NCI-H446 (cell line): ENCODE measurements around the gene OGFOD3.
"Not testable (repeated sequence)": the region's sequence is repeated elsewhere in the genome, so short reads cannot be mapped to it uniquely, and the experiment has no call there.

Experiments used
- DNase-seq, 2 experiments: peaks; one replicate each; lab custom pipeline; 2025; lab: John Stamatoyannopoulos, UW

Gene OGFOD3

DNA sequence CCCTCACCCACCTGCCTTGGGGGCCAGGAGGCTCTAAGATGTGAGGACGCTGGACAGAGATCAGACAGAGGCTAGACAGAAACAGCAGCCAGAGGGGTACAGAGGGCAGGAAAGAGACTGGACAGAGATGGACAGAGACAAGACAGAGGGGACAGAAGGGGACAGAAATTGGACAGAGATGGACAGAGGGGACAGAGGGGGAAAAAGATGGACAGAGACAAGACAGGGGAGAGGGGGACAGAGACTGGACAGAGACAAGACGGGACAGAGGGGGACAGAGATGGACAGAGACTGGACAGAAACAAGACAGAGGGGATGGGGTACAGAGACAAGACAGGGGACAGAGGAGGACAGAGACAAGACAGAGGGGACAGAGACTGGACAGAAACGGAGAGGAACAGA, 30.7 kb downstream of the OGFOD3 start:
- DNase-seq: no peak

DNA sequence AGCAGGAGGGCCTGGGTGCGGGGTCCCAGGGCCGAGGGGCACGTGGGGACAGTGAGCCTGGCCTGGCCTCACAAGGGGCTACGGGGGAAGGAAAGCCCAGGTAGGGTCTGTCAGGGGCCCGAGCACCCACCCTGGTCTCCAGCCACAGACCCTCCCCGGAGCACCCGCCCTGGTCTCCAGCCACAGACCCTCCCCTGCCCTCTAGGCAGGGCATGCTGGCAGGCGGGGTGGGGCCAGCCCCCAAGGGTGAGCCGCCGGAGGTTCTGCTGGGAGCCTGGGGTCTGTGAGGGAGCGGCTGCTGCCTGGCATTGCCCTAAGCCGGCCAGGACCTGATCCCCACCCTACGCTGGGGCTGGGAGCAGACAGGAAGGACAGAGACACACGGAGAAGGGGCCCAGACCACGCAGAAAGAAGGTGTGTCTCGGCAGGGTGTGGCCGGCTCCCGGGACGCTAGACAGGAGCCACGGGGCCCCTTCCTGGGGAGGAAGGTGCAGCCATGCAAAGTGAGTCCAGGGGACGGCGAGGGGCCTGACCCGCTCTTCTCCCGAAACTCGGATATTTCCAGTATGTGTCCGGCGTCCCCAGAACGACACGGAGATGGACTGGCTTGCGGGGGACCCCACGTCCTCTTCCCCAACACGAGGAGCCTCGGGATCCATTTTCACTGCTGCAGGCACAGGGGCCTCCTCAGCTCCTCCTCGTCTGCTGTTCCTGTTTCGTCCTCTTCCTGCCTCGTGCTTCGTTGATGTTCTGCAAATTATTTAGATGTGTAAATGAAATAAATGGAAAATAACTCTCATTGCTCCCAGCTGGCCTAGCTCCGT, 31.3 kb downstream of the OGFOD3 start:
- no peak for DNase-seq

DNA sequence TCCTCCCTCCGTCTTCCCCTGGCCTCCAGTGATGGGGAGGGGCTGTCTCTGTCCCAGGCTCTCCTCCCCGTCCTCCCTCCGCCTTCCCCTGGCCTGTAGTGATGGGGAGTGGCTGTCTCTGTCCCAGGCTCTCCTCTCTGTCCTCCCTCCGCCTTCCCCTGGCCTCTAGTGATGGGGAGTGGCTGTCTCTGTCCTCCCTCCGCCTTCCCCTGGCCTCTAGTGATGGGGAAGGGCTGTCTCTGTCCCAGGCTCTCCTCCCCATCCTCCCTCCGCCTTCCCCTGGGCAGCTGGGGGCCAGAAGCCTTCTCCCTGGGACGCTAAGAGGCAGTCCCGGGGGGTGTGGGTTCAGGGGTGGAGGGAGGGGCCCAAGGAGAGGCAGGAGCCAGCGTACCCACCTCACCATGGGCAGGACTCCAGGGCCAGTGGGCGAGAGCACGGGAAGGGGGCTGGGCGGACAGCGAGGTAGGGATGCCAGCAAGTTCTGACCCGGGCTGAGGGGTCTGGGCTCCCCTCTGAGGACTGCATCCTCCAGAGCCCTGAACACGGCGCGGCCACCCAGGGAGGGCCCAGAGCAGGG, 32.0 kb downstream of the OGFOD3 start:
- no peak for DNase-seq

DNA sequence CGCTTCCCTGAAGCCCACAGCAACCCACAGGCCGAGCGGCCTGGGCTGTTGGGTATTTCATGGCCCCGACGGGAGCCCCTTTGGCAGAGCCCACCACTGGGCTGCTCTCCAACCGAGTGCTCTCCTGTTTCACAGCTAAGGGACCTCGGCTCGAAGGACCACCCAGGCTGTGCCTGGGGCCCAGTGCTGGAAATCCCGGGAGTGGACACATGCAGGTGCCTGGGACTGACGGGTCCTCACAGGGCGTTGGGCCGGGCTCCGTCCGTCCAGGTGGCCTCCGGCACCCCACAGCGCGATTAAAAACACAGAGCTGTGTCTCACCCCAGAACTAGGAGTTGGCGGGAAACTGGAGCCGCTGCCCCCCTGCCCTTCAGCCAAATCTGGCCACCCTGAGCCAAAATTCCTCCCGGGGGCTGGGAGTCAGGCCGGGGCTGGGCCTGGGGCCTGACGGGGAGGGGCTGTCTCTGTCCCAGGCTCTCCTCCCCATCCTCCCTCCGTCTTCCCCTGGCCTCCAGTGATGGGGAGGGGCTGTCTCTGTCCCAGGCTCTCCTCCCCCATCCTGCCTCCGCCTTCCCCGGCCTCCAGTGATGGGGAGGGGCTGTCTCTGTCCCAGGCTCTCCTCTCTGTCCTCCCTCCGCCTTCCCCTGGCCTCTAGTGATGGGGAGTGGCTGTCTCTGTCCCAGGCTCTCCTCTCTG, 32.7 kb downstream of the OGFOD3 start:
- DNase-seq: no peak

DNA sequence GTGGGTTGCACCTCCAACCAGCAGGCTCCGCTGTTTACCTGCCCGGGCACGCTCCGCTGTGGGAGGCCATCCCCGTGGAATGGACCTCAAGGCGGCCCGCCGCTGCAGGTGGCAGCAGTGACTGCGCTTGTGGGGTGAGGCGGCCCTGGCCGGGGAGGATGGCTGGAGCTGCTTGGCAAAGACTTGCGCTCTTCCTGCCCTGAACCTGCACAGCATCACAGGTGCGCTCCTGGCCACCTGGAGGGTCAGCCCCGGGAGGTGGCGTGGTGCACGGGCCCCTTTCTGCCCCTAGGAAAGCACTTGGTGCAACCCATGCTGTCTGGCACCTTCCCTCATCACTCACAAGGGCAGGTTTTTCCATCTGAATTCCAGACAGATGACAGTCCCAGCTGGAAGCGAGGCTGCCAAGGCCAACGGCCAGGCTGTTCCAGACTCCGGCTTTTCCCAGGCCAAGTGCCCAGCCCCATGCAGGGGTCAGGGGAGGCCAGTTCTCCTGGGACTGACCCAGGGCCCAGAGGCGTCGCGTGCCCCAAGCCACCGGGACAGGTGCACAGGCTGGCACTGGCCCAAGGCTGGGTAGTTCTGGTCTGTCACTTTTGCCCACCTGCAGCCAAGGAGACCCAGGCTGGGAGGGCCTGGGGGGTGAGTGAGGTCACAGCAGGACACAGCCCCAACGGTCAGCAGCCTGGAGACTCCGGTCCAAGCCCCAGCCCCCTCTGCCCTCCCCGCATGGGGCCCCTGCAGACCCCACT, 33.5 kb downstream of the OGFOD3 start:
- no peak for DNase-seq

DNA sequence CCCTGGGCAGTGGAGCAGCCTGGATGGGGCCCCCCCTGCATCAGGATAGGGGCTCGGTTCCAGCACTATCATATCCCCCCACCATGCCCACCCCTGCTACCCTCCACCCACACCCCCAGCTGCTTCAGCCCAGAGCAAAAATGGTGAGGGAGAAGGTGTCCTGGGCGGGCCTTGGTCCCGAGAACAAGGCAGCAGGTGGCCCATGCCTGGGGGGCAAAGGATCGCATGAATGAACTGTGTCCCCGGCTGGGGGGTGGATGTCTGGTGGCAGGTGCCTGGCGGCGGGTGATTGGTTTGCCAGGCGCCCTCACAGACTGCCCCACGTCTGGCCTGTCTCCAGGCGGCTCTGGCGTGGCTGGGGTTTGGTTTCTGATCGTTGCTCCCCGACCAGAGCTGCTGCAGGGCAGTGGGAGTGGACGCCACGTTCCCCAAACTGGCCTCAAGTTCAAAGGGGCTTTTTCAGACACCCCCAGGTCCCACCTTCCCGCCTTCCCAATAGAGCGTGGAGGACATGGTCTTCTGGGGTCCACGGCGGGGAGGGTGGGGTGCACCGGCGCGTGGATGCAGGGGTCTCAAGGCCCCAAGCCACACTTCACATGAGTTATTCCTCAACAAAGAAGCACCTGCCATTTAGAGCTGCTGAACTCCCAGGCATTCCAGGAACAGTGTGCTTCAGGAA, 34.2 kb downstream of the OGFOD3 start:
- DNase-seq: no peak

DNA sequence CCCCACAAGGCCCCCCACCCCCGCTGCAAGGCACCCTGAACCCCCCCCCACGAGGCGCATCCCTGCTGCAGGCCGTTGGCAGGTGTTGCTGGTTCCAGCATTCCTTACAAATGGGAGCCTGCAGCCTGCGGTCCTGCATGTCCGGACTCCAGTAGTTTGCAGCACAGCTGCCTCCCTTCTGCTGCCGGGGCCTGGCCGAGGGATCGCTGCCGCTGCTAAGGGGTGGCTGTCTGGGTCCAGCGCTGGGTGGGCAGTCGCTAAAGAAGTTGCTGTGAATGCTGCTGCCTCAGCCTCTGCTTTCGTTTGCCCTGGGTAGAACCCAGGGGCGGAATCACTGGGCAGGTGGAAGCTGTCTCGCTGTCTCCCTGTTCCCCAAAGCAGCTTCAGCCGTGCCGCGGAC, 35.0 kb downstream of the OGFOD3 start:
- DNase-seq: no peak

DNA sequence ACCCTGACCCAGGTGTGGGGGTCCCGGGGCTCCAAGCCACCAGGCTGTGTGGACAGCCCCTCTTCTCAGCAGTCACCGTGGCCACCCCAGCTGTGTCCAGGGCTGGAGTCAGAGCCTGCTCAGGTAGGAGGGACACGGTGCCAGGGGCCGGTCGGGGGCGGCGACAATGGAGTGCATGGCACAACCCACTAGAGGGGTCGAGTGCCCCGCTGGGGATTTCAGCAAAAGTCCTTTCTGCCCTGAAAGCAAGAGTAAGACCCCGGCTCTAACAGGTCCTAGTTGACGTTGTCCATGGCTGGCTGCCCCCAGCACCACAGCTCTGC, 35.5 kb downstream of the OGFOD3 start:
- no peak for DNase-seq

DNA sequence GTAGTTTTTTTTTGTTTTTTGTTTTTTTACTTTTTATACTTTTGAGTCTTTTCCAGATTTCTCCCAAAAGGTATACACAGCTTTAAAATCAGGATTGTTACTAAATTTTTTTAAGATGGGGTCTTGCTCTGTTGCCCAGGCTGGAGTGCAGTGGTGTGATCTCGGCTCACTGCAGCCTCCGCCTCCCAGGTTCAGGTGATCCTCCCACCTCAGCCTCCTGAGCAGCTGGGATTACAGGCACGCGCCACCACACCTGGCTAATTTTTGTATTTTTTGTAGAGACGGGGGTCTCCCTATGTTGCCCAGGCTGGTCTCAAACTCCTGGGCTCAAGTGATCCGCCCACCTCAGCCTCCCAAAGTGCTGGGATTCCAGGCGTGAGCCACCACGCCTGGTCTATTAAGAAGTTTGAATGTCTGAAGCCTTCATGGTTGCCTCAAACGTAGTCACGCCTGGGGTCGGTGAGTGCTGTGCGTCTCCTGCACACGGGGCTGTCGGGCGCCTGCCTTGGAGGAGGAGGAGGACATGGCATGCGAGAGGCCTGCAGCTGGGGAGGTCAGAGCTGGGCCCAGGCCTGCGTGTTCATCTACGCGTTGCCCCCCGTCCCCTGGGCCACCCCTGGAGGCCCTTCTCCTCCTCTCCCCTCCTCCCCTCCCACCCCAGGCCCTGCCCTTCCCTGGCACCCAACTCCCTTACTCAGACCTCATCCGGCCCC, 36.0 kb downstream of the OGFOD3 start:
- DNase-seq: not testable (repeated sequence)

DNA sequence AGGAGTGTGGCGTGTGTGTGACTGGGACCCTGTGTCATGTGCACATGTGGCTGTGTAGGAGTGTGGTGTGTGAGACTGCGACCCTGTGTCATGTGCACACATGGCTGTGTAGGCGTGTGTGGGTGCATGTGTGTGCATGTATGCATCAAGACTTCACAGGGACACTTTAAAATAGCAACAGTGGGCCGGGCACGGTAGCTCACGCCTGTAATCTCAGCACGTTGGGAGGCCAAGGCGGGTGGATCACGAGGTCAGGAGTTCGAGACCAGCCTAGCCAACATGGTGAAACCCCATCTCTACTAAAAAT, 36.7 kb downstream of the OGFOD3 start:
- not testable (repeated sequence) for DNase-seq

DNA sequence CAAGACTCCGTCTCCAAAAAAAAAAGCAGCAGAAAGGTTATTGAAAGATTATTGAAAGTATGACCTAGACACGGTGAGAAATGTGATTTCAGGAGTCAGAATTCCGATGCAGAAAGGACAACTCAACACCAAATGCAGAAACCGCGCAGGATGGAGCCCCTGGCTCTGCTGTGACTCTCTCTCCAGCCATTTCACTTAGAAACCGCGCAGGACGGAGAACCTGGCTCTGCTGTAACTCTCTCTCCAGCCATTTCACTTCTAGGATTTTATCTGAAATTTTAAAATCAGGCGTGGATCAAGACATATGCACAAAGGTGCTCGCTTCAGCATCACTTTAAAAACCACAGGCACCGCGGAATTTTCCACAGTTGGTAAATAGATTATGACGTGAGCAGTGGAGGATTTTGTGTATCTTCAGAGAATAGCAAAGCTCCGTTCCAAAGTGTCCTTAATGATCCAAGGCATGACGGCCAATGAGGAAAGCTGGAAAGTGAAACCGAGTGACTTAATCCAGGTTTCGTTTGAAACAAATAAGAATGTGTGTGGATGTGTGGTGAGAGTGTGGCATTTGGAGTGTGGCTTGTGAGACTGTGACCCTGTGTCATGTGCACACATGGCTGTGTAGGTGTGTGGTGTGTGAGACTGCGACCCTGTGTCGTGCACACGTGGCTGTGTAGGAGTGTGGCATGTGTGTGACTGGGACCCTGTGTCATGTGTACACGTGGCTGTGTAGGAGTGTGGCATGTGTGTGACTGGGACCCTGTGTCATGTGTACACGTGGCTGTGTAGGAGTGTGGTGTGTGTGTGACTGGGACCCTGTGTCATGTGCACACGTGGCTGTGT, 37.3 kb downstream of the OGFOD3 start:
- no peak for DNase-seq

DNA sequence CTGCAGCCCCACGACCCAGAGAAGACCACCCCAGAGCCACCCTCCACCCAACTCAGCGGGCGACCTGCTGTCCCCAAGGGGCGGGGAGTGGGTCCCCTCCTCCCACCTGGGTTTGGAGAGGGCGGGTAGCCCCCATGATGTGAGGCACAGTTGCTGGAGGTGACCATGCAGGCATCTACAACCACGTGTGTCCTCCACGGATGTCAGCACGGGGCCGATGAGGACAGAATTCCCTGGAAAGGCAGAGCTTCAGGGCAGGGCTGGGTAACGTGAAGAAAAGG, 39.7 kb downstream of the OGFOD3 start:
- DNase-seq: no peak

DNA sequence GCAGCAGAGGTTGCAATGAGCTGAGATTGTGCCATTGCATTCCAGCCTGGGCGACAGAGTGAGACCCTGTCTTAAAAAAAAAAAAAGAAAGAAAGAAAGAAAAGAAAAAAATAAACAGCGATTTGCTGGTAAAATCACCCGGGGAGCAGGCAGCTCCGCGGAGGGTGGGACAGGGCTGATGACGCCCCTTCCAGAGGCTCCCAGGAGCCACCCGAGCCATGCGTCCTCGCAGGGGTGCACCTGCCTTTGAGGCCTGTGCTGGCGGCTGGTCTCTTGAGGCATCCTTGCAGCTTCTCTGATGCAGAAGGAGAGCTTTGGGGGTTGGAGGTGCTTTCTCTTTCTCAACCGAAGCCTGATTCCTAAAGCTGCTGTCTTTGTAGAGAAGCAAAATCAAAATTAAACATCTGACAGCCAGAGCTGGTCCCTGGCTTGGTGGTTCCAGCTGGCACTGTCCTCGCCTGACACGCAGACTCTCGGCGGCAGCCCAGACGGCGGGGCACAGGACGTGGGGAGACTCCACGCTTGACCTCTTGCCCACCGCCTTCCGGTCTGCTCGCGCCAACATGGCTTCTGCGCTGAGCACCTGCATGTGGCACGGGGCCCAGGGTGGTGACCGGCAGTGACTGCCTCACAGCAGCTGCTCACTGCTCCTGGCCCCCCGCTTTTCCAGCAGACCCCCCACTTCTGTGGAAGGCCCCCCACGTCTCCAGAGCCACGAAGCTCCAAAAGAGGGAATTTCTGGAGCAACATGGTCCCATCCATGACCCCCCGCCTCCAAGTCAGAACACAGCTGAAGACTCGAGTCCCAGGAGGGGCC, 40.3 kb downstream of the OGFOD3 start:
- no peak for DNase-seq

DNA sequence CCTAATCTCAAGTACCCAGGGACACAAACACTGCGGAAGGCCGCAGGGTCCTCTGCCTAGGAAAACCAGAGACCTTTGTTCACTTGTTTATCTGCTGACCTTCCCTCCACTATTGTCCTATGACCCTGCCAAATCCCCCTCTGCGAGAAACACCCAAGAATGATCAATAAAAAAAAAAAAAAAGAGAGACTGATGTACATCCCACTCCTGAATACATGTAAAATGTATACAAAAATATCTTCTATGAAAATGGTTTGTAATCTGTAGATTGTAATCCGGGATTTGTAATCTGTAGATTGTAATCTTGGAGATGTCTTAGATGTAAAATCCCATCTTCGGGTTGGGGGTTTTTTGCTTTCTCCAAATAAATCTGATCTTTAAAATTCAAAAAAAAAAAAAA, 41.1 kb downstream of the OGFOD3 start:
- not testable (repeated sequence) for DNase-seq

DNA sequence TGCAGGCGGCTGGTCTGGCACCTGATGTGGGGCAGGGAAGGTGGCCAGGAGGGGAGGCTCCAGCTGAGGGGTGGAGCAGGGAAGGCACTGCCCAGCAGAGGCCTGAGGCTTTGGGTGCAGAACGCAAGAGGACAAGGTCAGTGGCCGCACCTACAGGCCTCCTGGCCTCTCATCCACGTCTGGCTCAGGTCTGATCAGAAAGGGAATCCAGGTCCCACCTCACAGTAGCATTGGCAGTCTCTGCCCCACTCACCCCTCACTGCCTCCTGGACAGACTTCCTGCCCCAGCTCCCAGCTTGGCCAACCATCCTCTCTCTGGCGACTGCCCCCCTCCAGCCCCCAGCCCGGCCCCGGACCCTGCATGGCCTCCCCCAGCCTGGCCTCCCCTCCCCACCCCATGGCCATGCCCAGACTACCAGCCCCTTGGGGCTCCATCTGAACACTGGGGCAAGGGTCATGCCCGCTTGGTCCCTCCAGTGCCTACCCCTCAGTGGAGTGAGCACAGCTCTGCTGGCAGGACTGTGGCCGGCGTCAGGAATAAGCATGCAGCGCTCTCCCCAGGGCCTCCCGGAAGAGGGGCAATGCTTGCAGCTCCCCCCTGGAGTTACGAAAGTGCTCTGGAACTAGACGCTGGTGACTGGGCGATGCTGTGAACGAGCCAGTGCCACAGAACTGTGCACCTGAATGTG, 42.2 kb downstream of the OGFOD3 start:
- DNase-seq: no peak

DNA sequence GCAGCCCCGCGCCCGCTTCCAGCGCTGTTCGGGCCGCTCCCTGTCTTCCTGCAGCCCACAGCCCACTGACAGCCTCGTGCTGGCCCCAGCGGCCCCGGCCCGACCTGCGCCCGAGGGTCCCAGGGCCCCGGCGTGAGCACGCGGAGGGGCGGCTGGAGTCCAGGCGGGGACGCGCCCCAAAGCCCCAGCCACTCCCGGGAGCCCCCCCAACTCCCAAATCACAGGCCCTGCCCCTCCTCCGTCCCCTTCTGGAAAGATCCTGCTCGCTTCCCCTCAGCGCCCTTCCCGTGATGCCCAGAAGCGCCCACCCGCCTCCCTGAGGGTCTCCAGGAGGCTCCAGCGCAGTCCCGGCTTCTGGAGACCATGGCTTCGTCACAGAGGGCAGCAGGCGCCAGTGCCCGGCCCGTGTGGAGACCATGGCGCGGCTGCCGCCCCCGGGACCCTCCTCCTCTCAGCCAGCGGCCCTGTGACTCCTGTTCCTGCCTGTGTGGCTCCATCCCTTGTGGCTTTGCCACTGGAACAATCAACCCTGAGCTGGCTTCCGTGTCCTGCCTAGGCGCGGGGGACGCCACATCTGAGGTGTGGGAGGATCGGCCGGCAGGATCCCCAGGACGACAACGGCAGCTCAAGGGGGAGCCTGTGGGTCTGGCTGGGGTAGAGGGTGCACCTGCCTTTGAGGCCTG, 42.9 kb downstream of the OGFOD3 start:
- DNase-seq: no peak

DNA sequence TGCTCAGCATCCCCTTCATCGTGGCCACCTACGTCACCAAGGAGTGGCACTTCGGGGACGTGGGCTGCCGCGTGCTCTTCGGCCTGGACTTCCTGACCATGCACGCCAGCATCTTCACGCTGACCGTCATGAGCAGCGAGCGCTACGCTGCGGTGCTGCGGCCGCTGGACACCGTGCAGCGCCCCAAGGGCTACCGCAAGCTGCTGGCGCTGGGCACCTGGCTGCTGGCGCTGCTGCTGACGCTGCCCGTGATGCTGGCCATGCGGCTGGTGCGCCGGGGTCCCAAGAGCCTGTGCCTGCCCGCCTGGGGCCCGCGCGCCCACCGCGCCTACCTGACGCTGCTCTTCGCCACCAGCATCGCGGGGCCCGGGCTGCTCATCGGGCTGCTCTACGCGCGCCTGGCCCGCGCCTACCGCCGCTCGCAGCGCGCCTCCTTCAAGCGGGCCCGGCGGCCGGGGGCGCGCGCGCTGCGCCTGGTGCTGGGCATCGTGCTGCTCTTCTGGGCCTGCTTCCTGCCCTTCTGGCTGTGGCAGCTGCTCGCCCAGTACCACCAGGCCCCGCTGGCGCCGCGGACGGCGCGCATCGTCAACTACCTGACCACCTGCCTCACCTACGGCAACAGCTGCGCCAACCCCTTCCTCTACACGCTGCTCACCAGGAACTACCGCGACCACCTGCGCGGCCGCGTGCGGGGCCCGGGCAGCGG, 43.6 kb downstream of the OGFOD3 start:
- no peak for DNase-seq
